Neuronal stem cell (in vitro differentiated cells): Measurements from ENCODE around the gene CEP112.

Experiments used
- DNase-seq: peaks from one replicate; pipeline ENCODE4 v3.0.0-alpha.2; 2013; ENCODE audit warnings: low spot score
- H2AFZ ChIP-seq: one replicate; pipeline ENCODE4 v1.6.1; 2013; ENCODE audit warnings: mild to moderate bottlenecking, low read length, inconsistent platforms
- H2AK5ac ChIP-seq: 2 replicates; pipeline ENCODE4 v1.6.1; 2013; ENCODE audit warnings: low read depth, mild to moderate bottlenecking, inconsistent platforms, low read length, moderate library complexity, mixed read lengths
- H2BK120ac ChIP-seq: 2 replicates; pipeline ENCODE4 v1.6.1; 2013; ENCODE audit warnings: low read depth, mild to moderate bottlenecking, inconsistent platforms, low read length, moderate library complexity, mixed read lengths
- H2BK12ac ChIP-seq: one replicate; pipeline ENCODE4 v1.6.1; 2013; ENCODE audit warnings: low read length, inconsistent platforms
- H2BK15ac ChIP-seq: 2 replicates; pipeline ENCODE4 v1.6.1; 2013; ENCODE audit warnings: mild to moderate bottlenecking, low read length, inconsistent platforms, mixed read lengths
- H2BK5ac ChIP-seq: one replicate; pipeline ENCODE4 v1.6.1; 2013; ENCODE audit warnings: inconsistent platforms, mild to moderate bottlenecking, low read length, moderate library complexity
- H3K14ac ChIP-seq: one replicate; pipeline ENCODE4 v1.6.1; 2013; ENCODE audit warnings: low read length, inconsistent platforms
- H3K18ac ChIP-seq: 2 replicates; pipeline ENCODE4 v1.6.1; 2013; ENCODE audit warnings: low read length, inconsistent platforms
- H3K23ac ChIP-seq: 2 replicates; pipeline ENCODE4 v1.6.1; 2013; ENCODE audit warnings: low read depth, mild to moderate bottlenecking, mixed read lengths, low read length, inconsistent platforms; ENCODE audit not compliant: poor library complexity
- H3K27ac ChIP-seq: replicated peaks from 3 replicates; pipeline ENCODE4 v1.5.1; 2013; ENCODE audit warnings: low read length, inconsistent platforms
- H3K27me3 ChIP-seq, 3 experiments: 2 replicates each; pipeline ENCODE4 v1.6.1; 2013; ENCODE audit warnings: low read length in 3 of 3, mild to moderate bottlenecking in 2 of 3, inconsistent platforms in 1 of 3, low read depth in 1 of 3, mixed read lengths in 1 of 3, moderate library complexity in 1 of 3; ENCODE audit not compliant: control insufficient read depth in 3 of 3, insufficient read depth in 3 of 3
- H3K36me3 ChIP-seq, 2 donors: replicated peaks in 1 of 2; 2 replicates each; pipeline ENCODE4 v1.6.1; 2013; ENCODE audit warnings: low read length in 2 of 2; ENCODE audit not compliant: control insufficient read depth in 2 of 2, insufficient read depth in 2 of 2
- H3K4ac ChIP-seq: 2 replicates; pipeline ENCODE4 v1.6.1; 2013; ENCODE audit warnings: inconsistent platforms, mild to moderate bottlenecking, low read length, moderate library complexity
- H3K4me1 ChIP-seq, 2 donors: 1 replicate in 1 of 2; 2 replicates in 1 of 2; pipeline ENCODE4 v1.6.1; 2013; ENCODE audit warnings: low read length in 2 of 2, low read depth in 1 of 2; ENCODE audit not compliant: control insufficient read depth in 2 of 2, insufficient read depth in 1 of 2
- H3K4me2 ChIP-seq: one replicate; pipeline ENCODE4 v1.6.1; 2013; ENCODE audit warnings: mild to moderate bottlenecking, low read length, inconsistent platforms; ENCODE audit not compliant: insufficient read depth, poor library complexity, severe bottlenecking
- H3K4me3 ChIP-seq, 2 donors: 2 replicates each; pipeline ENCODE4 v1.5.1; 2013; ENCODE audit warnings: low read length in 2 of 2, mild to moderate bottlenecking in 2 of 2, inconsistent platforms in 1 of 2, moderate library complexity in 1 of 2
- H3K79me1 ChIP-seq: one replicate; pipeline ENCODE4 v1.6.1; 2013; ENCODE audit warnings: low read depth, mild to moderate bottlenecking, inconsistent platforms, low read length, moderate library complexity
- H3K9ac ChIP-seq: one replicate; pipeline ENCODE4 v1.6.1; 2013; ENCODE audit warnings: mild to moderate bottlenecking, low read depth, low read length, inconsistent platforms; ENCODE audit not compliant: poor library complexity
- H3K9me3 ChIP-seq, 2 donors: replicated peaks in 1 of 2; 2 replicates each; pipeline versions ENCODE3 to v1.6.1; 2013; ENCODE audit warnings: low read length in 2 of 2, mild to moderate bottlenecking in 2 of 2, inconsistent platforms in 1 of 2, low read depth in 1 of 2, mixed read lengths in 1 of 2, moderate library complexity in 1 of 2; ENCODE audit not compliant: control insufficient read depth in 2 of 2, insufficient read depth in 1 of 2
- H4K8ac ChIP-seq: one replicate; pipeline ENCODE4 v1.6.1; 2013; ENCODE audit warnings: low read depth, mild to moderate bottlenecking, inconsistent platforms, low read length, moderate library complexity
- H4K91ac ChIP-seq: one replicate; pipeline ENCODE4 v1.6.1; 2013; ENCODE audit warnings: low read length, low read depth, mild to moderate bottlenecking, inconsistent platforms; ENCODE audit not compliant: poor library complexity
- WGBS, 2 donors: extraction: QIAGEN DNeasy Blood & Tissue Kit; methylation state at CpG; one replicate each; pipeline ENCODE4 v1.1.7; 2013; ENCODE audit warnings: missing lambda C conversion rate in 2 of 2, mixed read lengths in 1 of 2; ENCODE audit not compliant: insufficient read length in 2 of 2, insufficient replicate concordance in 1 of 2; ENCODE audit errors: extremely low coverage in 2 of 2; 5-methylcytosine and 5-hydroxymethylcytosine counted together

Gene CEP112

DNA sequence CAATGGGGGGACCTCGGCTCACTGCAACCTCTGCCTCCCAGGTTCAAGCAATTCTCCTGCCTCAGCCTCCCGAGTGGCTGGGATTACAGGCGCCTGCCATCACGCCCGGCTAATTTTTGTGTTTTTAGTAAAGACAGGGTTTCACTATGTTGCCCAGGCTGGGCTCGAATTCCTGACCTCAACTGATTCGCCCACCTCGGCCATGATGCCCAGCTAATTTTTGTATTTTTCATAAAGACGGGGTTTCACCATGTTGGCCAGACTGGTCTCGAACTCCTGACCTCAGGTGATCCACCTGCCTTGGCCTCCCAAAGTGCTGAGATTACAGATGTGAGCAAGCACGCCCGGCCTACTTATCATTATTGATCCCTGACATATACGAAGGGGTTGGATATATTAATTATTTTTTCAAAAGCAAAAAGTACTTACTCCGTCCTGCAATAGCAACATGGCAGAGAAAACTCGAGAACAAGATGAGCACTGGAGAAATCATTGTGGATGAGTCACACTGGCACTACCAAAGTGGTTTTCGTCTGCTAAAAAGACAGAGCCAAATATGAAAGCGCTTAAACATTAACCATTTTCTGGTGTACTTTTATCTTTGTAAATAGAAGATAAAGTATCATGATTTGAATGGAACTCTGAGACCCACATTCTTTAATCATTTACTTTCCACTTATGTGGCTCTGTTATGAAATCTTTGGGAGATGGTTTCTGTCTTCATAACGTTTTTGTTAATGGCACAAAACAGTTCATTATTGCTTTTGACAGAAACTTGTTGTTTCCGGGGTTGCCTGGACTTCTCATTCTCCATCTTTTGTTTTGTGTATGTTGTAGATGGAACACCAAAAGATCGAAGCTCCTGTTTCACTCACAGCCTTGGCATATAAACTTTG, 37.2 kb upstream of the CEP112 start, which contains the start of gene APOH:
APOH (minus strand) TSS at position 529 of the 896 bp plus-strand sequence; CDS start at position 493, 36 bp downstream.
- Histone ChIP-seq H3K79me1 (no peaks in the 10 kb centered on the region), H4K8ac (no peak within 1 kb of the TSS), H3K9me3 (peaks cover 0 to 1% of the 10 kb centered on the region in 2 donors), H3K14ac (no peak within 1 kb of the TSS), H2BK15ac (no peak within 1 kb of the TSS), H3K4me2 (no peak within 1 kb of the TSS), H2AFZ (no peak within 1 kb of the TSS), H2BK12ac (no peak within 1 kb of the TSS), H3K4me1 (no peaks in the 10 kb centered on the region), H3K27ac (no peak within 1 kb of the TSS), H3K27me3 (peaks cover 0 to 5% (median 0%) of the 10 kb centered on the region in 3 experiments), H3K4me3 (no peak within 1 kb of the TSS), H4K91ac (no peak within 1 kb of the TSS), H2BK120ac (no peak within 1 kb of the TSS), H3K23ac (no peak within 1 kb of the TSS), H3K9ac (no peak within 1 kb of the TSS), H2BK5ac (no peak within 1 kb of the TSS), H3K4ac (no peak within 1 kb of the TSS), H3K18ac (no peak within 1 kb of the TSS), H3K36me3 (no peaks in the 10 kb centered on the region), H2AK5ac (no peak within 1 kb of the TSS)
- no CpG with 5 or more reads among the region's 20 CpGs for WGBS, 2 donors
- DNase-seq: no peak

DNA sequence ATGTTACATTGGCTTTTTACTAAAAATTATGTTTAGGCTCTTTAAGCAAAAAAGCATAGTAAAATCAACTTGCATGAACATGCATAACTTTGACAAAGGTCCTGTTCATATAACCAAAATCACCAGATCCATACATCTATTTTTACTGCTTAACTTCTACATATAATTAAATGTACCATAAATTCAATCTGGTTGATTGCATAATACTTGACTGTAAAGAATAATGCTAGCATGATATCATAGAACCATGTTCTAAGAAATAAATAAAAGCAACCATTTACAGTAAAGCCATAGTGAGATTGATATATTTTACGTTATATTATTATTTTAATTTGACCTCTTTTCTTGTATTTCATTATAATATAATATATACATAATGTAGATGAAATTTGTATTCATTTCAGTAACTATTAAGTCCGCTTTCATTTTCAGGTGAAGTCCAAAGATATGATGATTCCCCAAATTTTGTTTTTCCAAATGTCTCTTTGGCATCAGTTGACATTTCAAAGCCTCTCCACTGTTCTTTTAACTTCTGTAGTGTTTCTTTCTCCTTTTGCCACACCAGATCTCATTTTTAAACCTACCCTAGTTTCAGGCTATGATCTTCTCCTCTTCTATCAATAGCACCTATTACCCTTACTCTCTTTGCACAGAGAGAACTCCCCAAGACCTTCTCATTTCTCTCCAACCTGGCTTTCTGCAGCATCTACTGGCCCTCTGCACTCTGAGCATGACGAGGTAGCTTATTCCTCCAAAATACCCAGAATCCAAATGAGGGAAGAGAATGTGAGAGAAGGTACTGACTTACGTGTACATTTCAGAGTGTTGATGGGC, 35.5 kb upstream of the CEP112 start:
- H3K4me1 ChIP-seq: no peaks in the 10 kb centered on the region
- H3K14ac ChIP-seq: no peak overlapping the region
- no peak overlapping the region for H3K23ac ChIP-seq
- H2AFZ ChIP-seq: no peak overlapping the region
- H3K9ac ChIP-seq: no peak overlapping the region
- no peaks in the 10 kb centered on the region for H3K36me3 ChIP-seq
- H3K4me3 ChIP-seq: no peak overlapping the region
- no peak for DNase-seq
- no CpG with 5 or more reads among the region's 4 CpGs for WGBS, 2 donors
- no peak overlapping the region for H2AK5ac ChIP-seq
- H2BK15ac ChIP-seq: no peak overlapping the region
- H2BK5ac ChIP-seq: no peak overlapping the region
- H4K8ac ChIP-seq: no peak overlapping the region
- H2BK120ac ChIP-seq: no peak overlapping the region
- H3K79me1 ChIP-seq: no peaks in the 10 kb centered on the region
- H3K27me3 ChIP-seq: peaks cover 0 to 5% (median 0%) of the 10 kb centered on the region in 3 experiments
- H4K91ac ChIP-seq: no peak overlapping the region
- H3K27ac ChIP-seq: no peak overlapping the region
- peaks cover 0 to 1% of the 10 kb centered on the region in 2 donors for H3K9me3 ChIP-seq
- no peak overlapping the region for H3K4ac ChIP-seq
- no peak overlapping the region for H3K18ac ChIP-seq
- H3K4me2 ChIP-seq: no peak overlapping the region
- no peak overlapping the region for H2BK12ac ChIP-seq

DNA sequence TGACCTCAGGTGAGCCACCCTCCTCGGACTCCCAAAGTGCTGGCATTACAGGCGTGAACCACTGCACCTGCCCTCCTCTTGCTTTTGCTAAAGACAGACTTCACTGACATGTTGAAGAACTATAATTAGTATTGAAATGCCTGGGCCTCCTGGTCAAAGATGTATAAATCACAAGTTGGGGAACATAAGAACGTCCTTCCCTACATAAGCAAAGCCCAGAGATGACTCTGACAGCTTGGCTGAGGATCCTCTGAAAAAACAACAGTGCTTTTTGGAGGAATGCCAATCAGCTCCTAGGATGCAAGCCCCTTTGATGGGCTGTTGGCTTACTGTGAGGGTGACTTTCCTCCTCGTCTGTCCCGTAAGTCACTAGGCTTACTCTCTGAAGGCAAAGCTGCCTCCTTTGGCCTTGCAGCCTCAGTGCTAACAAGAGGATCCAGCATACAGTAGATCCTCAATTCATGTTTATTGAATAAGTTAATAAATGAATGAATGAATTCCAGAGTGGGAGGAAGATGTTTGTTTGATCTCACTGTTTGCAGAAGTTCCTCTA, 30.9 kb upstream of the CEP112 start:
- Histone ChIP-seq H3K4me1 (no peaks in the 10 kb centered on the region), H2BK15ac (no peak overlapping the region), H2BK5ac (no peak overlapping the region), H4K8ac (no peak overlapping the region), H2BK12ac (no peak overlapping the region), H3K79me1 (no peaks in the 10 kb centered on the region), H3K9ac (no peak overlapping the region), H3K18ac (no peak overlapping the region), H3K4ac (no peak overlapping the region), H4K91ac (no peak overlapping the region), H3K27ac (no peak overlapping the region), H3K27me3 (peaks cover 0 to 4% (median 0%) of the 10 kb centered on the region in 3 experiments), H3K36me3 (no peaks in the 10 kb centered on the region), H2AFZ (no peak overlapping the region), H2BK120ac (no peak overlapping the region), H3K9me3 (peaks cover 0 to 1% of the 10 kb centered on the region in 2 donors), H3K23ac (no peak overlapping the region), H2AK5ac (no peak overlapping the region), H3K4me2 (no peak overlapping the region), H3K4me3 (no peak overlapping the region), H3K14ac (no peak overlapping the region)
- DNase-seq: no peak
- no CpG with 5 or more reads among the region's 5 CpGs for WGBS, 2 donors
